HG02610 (cell line): ENCODE measurements around the gene KIAA1755.

Experiments used
- ATAC-seq: cut with Tn5 transposase; IDR thresholded peaks from one replicate; pipeline ENCODE4 v1.9.1; 2021; ENCODE audit warnings: mild to moderate bottlenecking, moderate library complexity; ENCODE audit not compliant: unreplicated experiment

KIAA1755 gene

GRCh38 chr20:38190166-38190565, 70.4 kb downstream of the KIAA1755 start:
- ATAC-seq = no peak

GRCh38 chr20:38187517-38187916, 73.0 kb downstream of the KIAA1755 start:
- ATAC-seq = no peak

GRCh38 chr20:38186788-38187221, 73.7 kb downstream of the KIAA1755 start:
- ATAC-seq = no peak

GRCh38 chr20:38184101-38184500, 76.4 kb downstream of the KIAA1755 start:
- ATAC-seq = no peak

GRCh38 chr20:38181971-38182370, 78.6 kb downstream of the KIAA1755 start:
- no peak for ATAC-seq

GRCh38 chr20:38181207-38181801, 79.2 kb downstream of the KIAA1755 start:
- peak; percentile 89 for ATAC-seq

- no peak for ATAC-seq
These were observed 79.8 kb downstream of the KIAA1755 start for GRCh38 chr20:38180781-38181180.

- ATAC-seq = no peak
These were observed 80.7 kb downstream of the KIAA1755 start for GRCh38 chr20:38179846-38180245.

GRCh38 chr20:38178581-38178980, 82.0 kb downstream of the KIAA1755 start:
- no peak for ATAC-seq

GRCh38 chr20:38178065-38178491, 82.5 kb downstream of the KIAA1755 start:
- no peak for ATAC-seq

GRCh38 chr20:38177201-38177600, 83.3 kb downstream of the KIAA1755 start:
- ATAC-seq = no peak

- ATAC-seq = no peak
These were observed 85.0 kb downstream of the KIAA1755 start for GRCh38 chr20:38175304-38176180.

- no peak for ATAC-seq
These were observed 87.0 kb downstream of the KIAA1755 start for GRCh38 chr20:38173237-38174156.

- ATAC-seq = no peak
These were observed 88.1 kb downstream of the KIAA1755 start for GRCh38 chr20:38172408-38172807.

GRCh38 chr20:38171675-38172043, 88.9 kb downstream of the KIAA1755 start:
- ATAC-seq = no peak

- ATAC-seq = no peak
These were observed 89.5 kb downstream of the KIAA1755 start for GRCh38 chr20:38170826-38171674.

- ATAC-seq = no peak
These were observed 90.2 kb downstream of the KIAA1755 start for GRCh38 chr20:38170219-38170825.

- ATAC-seq = no peak
These were observed 90.8 kb downstream of the KIAA1755 start for GRCh38 chr20:38169636-38170193.

- ATAC-seq = no peak
These were observed 91.5 kb downstream of the KIAA1755 start for GRCh38 chr20:38168791-38169589.
